ENCODE data around the gene ATXN1L. TPM values are rescaled to one million over a fixed set of nuclear protein-coding genes. Genes with fewer than 3 reads are reported as not detected.

Gene ATXN1L
- total and polyA plus RNA-seq, 2 donors (not counting 1 experiment from before 2014, with no cell fraction given) = 21.3 to 39.5 TPM

- Histone ChIP-seq H2AFZ (ENCODE audit: insufficient read depth, low read depth, low read length, poor library complexity, severe bottlenecking) (peak within 1 kb of the TSS; percentile 83), H3K27ac (ENCODE audit: low read length in 2 of 2) (peak within 1 kb of the TSS; percentile 83 to 88), H4K20me1 (ENCODE audit: control insufficient read depth, insufficient read depth, low read length, poor library complexity, severe bottlenecking) (peaks cover 25% of the 10 kb centered on the region), H3K79me2 (ENCODE audit: control insufficient read depth, insufficient read depth, low read length) (peaks cover 63% of the 10 kb centered on the region), H3K4me3 (ENCODE audit: control extremely low read depth in 1 of 5, extremely low read depth in 1 of 5, insufficient read depth in 1 of 5, low read depth in 2 of 5, low read length in 4 of 5) (peak within 1 kb of the TSS; percentile 93 to 100 (median 99)), H3K9me3 (ENCODE audit: control extremely low read depth in 1 of 3, control insufficient read depth in 2 of 3, insufficient read depth in 1 of 3, low read length in 2 of 3) (no peaks in the 10 kb centered on the region), H3K36me3 (replicated peaks in 1 of 2; ENCODE audit: control extremely low read depth in 1 of 2, control insufficient read depth in 1 of 2, extremely low read depth in 1 of 2, insufficient read depth in 2 of 2, low read length in 1 of 2) (no peaks in the 10 kb centered on the region), H3K4me1 (ENCODE audit: control insufficient read depth in 2 of 2, insufficient read depth in 2 of 2, low read length in 2 of 2) (peaks cover 16 to 39% of the 10 kb centered on the region in 2 donors), H3K27me3 (replicated peaks in 1 of 4; ENCODE audit: control extremely low read depth in 1 of 4, control insufficient read depth in 3 of 4, insufficient read depth in 4 of 4, low read length in 3 of 4) (no peaks in the 10 kb centered on the region), H3K4me2 (replicated peaks; ENCODE audit: low read depth, low read length, poor library complexity, severe bottlenecking) (peak within 1 kb of the TSS; percentile 90), H3K9ac (ENCODE audit: low read length) (peak within 1 kb of the TSS; percentile 96)
- peaks cover 22% of the 10 kb centered on the region for H3K4me1 Mint-ChIP-seq
- peak within 1 kb of the TSS; percentile 98 for H3K27ac Mint-ChIP-seq
- under 1% methylated on average over 64 of the region's 67 CpGs for WGBS (ENCODE audit: insufficient coverage)
- no peaks in the 10 kb centered on the region for H3K9me3 Mint-ChIP-seq (ENCODE audit: insufficient read depth)
- H3K27me3 Mint-ChIP-seq = no peaks in the 10 kb centered on the region
- intact Hi-C loops (cut with micrococcal nuclease) = loop anchor here (1.0 to 5.0 kb wide), 9 partner anchors 11 to 333 kb away; partner anchors contain the start of genes DHODH, DHX38, PHLPP2 and TXNL4B
- peak; percentile 98 for DNase-seq
- H3K4me3 Mint-ChIP-seq = peak within 1 kb of the TSS; percentile 97
- TF ChIP-seq EZH2 (IDR thresholded peaks at IDR 0.05; ENCODE audit: borderline replicate concordance, insufficient read depth, low read depth, low read length, poor library complexity, severe bottlenecking) = no peak
- TF ChIP-seq CTCF (IDR thresholded peaks at IDR 0.05) = no peak
- ATAC-seq (ENCODE audit: low read depth) = peak; percentile 91
- CTCF ChIA-PET = interaction anchor here (1.5 to 8.1 kb wide), 3 partner anchors 11 to 110 kb away, joined by 3 to 69 read pairs (median 4); partner anchors contain the start of gene ZNF821
- POLR2A ChIA-PET = interaction anchor here (0.6 to 4.9 kb wide), 5 partner anchors 11 to 330 kb away, joined by 3 to 37 read pairs (median 10); partner anchors contain the start of genes AP1G1 and ZNF821
These were observed 49.3 kb downstream of the ATXN1L start, which contains the start of gene IST1 for GRCh38 chr16:71894921-71895678. Gene IST1 (plus strand): TSS chr16:71895531. CDS start chr16:71915641, 20,110 bp downstream.

Data from B cell (primary cell).